Cerebellar nuclear complex (tissue), 1 donor: Measurements from ENCODE around the gene SPOCK1.

ENCODE experiments used
- DNase-seq, 2 experiments: peaks; one replicate each; lab custom pipeline; 2025; lab: John Stamatoyannopoulos, UW

SPOCK1 gene

DNA sequence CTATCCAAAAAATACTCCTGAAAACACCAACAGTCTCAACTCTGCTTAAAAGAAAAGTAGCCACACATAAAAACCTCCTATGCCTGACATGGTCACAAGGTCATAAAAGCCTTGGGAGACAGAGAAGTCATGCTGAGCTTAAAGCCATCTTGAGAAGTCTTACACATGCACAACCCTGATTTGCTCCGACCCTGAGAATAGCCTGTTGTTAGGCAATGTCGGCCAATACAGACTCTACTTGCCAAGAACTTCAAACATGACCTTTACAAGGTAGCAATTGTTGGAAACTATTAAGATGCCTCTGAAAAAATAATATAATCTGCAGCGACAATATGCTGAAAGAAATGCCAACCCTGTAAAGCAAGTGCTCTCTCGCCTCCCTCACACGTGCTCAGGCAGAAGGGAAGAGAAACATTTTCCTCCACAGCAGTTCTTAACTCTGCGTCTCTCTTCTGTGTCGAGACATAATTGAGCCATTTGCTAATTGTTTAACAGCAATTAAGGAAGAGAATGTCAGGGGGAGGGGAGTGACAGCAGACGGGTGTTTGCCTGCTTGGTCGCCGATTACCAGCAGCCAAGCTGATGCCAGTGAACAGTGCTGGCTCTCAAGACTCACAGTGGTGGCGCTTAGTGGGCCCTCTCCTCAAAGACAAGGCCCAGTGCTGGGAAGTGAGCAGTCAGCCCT lies 393.6 kb downstream of the SPOCK1 start:
- no peak for DNase-seq

DNA sequence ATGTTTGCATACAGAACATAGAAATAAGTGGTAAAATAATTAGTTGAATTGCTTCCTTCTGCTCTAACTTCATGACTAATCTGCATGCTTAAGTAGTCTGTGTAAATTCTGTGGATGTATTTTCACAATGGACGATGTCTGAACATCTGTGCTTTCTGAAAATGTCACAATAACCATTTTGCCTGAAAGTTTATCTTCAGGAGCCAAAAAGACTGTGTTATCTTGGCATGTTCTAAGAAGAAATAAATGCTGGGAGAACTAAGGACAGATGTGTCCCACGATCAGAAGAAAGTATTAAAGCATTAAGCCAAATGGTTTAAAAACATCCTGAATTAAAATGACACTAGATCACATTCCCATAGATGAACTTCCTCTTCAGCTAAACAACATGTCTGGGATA lies 397.6 kb downstream of the SPOCK1 start:
- no peak for DNase-seq

DNA sequence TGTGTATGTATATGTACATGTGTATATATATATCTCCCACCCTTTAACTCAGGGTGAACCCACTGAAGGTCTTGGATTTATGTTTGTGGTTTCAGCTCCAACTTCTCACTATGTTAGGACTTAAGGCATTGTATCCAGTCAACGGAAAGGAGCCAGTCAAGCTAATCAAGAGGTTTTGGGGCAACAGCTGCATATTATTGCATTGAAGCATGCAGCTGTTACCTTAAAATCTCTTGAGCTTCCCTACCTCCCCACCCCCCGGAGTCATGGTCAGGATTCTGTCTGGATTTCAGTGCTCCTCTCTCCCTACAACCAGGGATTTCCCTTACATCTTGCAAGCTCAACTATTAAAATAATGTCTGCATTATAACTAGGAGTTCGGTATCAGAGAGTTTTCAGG lies 399.5 kb downstream of the SPOCK1 start:
- no peak for DNase-seq

DNA sequence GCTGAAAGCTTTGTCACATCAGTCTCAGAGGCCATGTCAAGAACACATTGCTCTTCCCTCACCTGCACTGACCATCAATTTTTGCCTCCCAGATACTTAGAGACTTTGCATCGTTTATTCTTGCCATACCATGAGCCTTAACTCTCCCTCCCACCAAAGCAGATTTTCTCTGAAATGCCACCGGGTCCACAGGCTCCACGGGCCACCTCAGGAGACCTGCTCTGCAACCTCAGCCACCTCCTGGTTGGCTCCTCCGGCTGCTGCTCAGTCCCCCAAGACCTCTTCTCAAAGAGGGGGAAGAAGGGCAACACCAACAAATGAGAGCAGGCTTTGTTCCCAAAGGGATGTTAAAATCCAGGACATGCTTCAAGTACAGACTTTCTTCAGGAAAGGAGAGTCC lies 400.5 kb downstream of the SPOCK1 start:
- DNase-seq = no peak

DNA sequence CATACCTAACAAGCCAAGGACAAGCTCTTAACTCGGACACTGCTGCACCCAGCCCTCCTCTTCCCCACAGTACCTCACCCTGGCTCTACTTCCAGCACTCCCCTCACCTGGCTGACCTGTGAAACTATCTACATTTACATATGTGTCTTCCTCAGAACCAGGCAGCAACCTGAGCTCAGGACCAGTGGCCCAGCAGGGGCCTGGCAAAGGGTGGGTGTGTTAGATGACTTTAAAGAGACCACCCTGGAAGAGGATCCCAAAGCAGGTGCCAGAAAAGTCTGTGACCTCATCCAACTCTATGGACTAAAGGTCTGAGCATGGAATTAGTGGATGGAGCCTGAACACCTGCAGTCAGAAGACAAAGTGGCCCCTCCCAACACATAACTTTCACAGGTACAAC lies 400.9 kb downstream of the SPOCK1 start:
- no peak for DNase-seq

DNA sequence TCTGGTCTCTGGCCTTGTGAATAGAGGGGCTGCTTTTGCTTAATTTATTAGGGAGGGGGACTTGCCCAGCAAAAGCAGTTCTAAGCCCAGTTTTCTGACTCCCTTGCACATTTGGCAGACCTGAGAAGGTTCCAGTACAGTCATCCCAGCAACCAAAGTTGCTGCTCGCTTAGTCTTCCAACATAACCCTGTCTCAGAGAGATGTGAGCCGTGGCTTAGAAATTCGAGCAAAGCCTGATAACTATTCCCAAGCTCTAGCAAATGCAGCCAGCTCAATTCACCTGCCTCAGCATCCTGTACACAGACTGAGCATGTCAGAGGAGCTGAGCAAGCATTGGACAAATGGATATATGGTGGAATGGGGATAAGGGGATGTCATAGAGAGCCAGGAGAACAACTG lies 401.9 kb downstream of the SPOCK1 start:
- no peak for DNase-seq

DNA sequence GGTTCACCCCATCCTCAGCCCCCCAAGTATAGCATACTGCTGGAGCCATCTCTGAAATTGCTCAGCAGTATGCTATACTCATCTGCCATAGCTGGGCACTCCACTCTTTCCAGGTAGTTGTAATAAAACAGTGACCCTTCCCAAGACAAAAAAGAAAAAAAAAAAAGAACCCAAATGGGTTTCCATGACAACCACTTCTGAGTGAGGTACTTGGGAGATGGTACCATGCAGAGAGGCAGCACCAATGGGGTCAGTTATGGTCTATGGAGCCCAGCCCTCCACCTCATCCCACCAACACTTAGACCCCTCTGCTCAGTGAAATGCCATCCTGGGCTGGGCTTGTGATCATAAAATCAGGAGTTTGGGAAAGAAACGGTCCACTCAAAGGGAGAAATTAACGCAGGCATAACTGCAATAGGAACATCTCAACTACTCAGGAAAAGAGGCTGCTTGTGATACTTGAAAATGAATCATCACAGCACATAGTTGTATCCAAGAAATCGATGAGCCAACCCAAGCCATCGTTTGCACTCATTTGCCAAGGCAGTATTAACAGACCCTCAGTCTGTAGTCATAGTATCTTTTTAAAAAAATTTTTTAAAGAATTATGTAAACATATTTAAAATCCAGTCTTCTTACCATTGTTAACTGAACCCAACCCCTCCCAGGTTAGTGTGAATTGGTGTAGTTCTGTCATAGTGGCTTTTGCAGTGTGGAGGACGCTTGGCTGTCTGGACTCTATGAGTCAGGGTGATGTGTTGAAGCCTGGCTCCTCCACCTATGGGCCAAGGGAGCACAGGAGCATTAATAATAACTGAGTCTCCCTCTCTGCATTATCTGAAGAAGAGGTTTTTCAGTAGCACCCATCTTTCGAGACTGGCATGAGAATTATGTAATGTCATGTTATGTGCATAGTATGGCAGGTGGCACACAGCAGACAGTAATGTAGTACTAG lies 402.7 kb downstream of the SPOCK1 start:
- DNase-seq = no peak

DNA sequence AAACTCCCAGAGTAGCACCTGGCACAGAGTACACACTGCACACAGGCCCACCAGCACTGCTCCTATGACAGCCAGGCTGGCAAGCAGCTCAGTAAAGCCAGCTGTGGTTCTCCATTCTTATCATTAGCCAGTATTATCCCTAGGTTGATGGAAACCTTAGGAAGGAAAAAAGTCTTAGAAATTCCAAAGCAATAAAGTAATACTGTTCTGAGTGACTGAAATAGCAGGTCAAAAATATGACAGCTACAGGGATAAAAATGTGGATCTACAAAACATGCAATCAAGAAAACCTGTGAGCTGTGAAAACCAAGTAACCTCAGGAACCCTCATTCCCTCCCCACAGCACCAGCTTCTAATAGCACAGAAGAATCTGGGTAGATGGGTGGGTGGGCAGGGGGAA lies 403.5 kb downstream of the SPOCK1 start:
- DNase-seq = no peak

DNA sequence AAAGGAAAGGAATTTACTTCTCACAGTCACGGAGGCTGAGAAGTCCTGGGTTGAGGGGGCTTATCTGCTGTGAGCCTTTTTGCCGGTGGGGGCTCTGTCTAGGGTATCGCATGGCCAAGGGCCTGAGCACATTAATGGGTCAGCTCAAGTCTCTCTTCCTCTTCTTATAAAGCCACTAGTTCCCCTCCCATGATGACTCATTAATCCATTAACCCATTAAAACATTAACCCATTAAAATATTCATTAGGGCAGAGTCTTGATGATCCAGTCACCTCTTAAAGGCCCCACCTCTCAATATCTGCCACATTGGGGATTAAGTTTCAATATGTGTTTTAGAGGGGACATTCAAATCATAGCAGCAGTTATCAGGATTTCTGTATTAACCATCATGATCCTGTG lies 406.3 kb downstream of the SPOCK1 start:
- DNase-seq = no peak

DNA sequence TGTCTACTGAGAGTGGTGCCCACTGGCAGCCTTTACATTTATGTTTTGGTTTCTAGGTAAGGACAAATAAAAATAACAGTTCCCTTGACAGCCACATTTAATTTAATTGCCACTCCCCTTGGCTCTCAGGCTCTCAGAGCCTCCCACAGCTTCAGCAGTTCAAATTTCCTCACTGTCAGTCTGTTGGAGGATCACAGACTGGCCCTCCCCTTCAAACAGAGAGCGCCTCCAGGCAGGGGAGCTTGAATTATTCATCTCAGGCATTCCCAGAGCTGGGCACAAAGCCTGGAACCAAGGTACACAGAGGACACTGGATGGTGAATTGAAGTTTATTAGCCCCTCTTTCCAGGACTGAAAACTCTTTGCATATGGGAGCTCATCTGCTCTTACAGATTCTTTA lies 407.7 kb downstream of the SPOCK1 start:
- DNase-seq = no peak

DNA sequence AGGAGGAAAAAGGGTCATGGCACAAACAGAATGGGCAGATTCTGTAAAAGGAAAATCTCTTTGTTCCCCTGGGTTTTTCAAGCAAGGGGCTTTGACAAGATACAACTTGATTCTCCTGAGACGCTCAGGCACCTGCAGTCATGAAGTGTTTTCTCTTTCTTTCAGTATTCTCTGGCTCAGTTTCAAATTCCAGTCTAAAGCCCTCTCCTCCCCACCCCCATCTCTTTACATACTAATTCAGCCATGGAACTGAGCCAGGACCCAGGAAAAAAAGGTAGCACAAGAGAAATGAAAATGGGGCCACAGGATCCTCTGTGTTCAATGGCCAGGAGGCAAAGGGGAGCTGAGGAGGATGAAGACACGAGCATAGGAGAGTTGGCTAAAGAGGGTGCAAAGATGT lies 408.4 kb downstream of the SPOCK1 start:
- DNase-seq = no peak

DNA sequence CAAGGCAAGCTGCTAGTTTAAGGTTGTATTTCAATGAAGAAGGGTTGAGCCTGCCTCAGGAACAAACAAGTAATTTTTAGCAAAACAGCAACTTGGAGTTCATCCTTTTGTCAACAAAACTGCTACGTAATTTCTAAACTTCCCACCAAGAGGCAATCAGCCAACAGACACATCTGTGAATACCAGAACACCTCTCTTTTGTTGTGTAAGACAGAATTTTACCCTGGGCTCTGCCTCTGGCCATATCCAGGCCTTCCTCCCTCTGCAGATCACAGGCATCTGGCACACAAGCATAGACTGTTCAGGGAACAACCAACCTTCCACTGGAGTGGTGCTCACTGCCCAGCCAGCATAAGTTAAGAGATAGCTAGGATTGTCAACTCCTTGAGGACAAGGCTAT lies 409.0 kb downstream of the SPOCK1 start:
- no peak for DNase-seq

DNA sequence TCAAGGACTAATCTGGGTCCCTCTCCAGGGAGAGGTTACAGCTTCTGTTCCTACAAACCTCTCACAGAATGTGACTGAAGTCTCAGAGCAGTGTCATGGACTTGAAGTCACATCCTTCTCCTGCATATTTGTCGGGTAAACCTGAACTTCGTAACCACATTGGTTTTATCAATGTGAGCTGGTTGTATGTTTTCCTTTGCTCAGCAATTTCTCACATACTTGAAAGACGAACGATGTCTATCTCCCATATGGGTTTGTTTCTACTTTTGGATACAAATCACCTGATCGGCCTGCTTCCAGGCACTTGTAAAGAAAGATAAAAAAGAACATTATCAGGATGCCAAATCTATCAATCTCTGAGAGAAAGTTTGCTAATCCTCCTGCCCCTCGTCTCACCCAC lies 411.0 kb downstream of the SPOCK1 start:
- DNase-seq = no peak

DNA sequence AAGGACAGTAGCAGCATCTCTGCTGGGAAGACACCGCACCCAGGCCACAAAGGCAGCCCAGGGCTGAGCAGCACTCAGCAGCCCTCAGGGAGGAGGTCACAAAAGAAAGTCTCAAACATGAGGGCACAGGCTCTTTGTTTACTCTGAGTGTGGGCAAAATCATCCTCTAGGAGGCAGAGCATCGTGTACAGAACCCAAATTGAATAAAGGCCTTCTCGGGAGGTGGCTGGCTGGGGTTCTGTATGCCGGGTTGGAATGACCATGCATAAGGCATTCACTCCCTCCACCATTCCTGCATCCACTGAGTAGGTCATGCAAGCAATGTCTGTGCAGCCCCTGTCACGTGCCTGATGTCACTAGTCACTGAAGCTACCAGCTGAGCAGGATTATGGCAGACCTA lies 412.8 kb downstream of the SPOCK1 start:
- no peak for DNase-seq

DNA sequence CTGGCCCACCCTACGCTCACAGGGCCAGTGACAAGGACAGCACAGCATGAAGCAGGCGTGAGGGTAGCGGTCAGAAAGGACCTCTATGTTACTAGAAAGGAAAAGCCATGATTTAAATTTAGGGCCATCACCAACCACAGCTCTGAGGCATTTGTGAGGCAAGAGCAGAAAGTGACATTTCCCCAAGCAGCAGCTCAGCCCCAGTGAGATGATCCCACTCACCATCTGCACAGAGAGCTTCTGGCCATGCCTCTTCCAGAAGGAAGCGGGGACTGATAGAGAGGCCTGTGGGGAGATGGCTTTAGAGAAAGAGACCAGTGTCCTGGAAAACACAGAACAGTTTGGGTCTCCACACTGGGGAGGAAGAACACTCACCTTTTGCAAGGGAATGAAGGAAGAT lies 413.9 kb downstream of the SPOCK1 start:
- no peak for DNase-seq

DNA sequence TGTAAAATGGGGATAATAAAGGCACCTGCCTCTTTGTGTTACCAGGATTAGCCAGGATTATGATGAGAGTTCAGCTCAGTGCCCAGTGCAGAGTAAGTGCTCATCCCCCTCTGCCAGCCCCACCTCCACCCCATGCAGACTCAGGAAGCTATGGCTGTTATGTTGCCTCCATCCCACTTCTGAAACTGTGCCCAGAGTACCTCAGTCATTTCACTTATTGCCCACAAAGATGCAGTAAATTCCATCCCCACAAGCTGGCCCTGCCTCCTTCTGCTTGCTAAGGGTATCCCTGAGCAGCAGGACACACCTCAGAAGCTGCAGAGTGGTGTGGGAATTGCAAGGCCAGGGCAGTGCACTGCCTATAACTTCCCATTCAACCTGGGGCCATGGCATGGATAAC lies 415.1 kb downstream of the SPOCK1 start:
- no peak for DNase-seq

DNA sequence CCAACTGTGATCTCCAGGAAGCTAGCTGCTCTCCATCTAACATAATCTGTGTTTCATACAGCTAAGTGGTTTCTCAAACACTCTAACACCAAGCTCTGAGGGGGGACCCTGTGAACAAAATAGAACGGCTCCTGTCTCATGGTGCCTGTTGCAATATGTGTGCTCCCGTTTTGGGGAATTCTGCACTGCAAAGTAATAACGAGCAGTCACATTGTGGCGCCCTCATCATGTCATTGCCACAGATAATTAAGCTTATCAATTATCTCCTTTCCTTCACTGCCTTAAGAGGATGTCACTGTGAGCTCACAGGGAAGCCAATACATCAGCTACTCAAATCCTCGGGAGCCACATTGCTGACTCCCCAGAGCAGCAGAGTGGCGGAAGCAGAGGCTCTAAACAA lies 416.2 kb downstream of the SPOCK1 start:
- DNase-seq = no peak

DNA sequence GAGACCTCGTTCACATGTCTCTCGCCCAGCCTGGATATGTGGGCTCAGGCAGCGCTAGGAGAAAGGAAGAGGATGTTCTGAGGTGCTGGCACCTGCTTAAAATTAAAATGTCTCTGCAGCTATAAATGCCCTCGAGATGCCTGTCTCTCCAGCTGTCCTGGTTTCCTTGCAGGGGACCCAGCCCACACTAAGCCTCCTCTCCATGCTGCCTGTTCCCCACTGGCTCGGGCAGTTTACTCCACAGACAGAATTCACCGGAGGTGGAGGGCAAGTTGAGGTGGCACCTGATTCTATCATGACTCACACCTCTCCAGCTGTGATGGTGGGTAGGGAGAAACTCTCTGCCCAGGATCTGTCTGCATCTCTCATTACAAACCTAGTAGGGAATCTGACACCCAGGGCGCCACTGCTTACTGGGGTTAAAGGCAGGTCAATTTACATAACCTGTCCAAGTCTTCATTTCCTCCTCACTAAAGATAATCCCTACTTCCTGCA lies 420.9 kb downstream of the SPOCK1 start:
- DNase-seq = no peak

DNA sequence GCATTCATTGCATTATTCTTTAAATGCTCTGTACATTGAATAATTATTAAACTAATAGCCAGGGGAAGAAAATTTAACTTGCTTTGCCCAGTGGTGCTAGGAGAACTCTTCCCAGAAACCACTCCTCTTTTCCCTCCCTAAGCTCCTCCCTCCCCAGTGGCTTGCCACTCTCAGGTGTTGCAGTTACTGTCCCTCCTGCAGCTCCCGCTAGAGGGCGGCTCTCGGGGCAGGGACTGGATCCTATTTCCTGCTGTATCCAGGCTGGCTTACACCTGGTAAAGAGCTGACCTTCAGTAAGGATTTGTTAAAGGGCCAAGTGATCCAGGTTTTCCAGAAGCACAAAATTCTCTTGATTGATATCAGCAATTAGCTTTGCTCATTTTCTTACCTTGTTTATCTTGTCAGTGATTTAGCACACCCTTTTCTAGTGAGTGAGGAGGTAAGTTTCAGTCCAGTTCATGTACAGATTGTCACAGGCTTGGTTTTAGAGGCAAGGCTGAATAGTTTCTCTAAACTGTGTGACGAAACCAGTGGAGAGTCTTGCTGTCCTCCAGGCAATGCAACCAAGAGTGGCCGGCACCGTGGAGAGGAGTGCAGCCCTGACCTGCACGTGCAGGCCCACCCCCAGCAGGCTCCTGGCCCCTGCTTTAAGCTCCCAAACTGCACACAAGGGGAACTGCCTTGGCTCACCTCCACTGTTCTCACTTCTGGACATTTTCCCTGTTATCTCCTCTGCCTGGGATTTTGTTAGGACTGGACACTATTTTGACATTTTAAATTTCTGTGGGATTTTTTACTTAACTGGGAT lies 423.8 kb downstream of the SPOCK1 start:
- DNase-seq = peak in 1 of 2 experiments; percentile 41

DNA sequence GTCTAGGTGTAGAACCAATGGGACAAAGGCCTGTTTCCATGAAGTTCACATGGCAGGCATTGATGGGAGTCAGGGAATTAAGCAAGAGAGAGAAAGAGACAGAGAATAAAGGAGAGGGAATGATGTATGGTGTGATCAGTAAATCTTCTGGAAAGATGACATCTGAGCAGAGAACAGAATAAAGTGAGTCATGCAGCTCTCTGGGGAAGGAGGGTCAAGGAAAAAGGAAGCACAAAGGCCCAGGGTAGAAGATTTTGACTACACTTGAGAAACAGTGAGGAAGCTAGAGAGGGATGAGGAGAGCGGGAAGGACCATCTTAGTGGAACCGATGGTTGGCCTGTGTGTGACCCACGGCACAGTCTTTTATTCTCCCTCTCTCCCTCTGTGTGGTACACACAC lies 425.9 kb downstream of the SPOCK1 start:
- no peak for DNase-seq

DNA sequence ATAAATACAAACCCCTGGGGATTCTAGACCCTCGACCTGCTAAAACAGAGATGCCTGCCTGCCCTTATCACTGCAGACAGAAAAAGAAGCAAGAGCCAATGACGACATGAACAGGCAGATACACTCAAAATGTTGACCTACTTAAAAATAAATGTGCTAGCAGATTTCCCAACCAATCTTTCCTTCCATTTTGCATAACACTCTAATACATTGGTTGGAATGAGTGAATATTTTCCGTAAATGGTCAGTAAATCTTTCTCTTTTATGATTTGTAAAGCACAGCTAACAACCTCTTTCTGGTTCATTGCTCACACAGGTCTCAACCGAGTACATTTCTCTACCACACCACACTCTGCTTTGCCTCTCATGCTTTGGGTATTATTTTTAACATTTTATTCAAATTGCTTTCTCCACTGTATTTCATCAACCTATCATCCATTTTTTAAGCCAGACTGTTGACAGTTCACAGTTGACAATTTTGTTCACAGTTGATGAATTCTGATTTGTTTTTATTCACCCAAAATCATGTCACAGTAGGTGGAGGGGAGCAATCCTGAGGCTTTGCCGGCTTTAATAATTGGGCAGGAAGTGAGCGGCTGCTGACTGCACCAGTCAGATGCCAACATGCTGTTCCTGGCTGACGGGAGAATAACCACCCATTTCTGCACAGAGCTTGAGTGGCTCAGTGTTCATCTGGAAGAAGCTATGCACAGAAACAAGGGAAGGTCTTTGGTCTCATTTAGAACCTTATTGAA lies 426.6 kb downstream of the SPOCK1 start:
- peak; percentile 46 to 91 for DNase-seq

DNA sequence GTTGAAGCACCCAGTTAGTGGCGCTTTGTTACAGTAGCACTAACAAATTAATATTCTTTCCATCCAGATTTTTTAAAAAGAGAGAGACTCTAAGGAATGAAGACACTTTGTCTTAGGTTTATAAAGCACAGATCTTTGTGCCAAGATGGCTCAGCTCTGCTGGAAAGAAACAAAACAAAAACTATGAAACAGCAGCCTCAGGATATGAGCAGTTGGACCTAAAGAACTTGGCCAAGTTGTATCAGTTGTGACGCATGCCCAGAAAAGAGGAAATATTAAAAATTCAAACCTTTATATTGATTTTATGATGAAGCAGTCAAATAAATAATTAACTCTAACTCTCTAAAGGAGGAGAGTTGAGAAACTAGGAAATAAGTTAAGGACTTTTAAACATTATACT lies 427.2 kb downstream of the SPOCK1 start:
- no peak for DNase-seq
